ENCODE measurements around the gene CNOT9. TPM values are rescaled to one million over a fixed set of nuclear protein-coding genes. Genes with fewer than 3 reads are reported as not detected.
A peak's percentile ranks its signal among the peaks of the same experiment; 100 is the strongest.

The CNOT9 gene
- total and polyA plus RNA-seq, 10 of the 15 experiments (the other 5 are each of a cell fraction or from before 2014, with no cell fraction given) = 51.0 to 172 (median 98.2) TPM

GRCh38 chr2:218568190-218569037 lies at the start of gene CNOT9, which contains the start of gene USP37 (continued):
- TF ChIP-seq, protein P1, sequence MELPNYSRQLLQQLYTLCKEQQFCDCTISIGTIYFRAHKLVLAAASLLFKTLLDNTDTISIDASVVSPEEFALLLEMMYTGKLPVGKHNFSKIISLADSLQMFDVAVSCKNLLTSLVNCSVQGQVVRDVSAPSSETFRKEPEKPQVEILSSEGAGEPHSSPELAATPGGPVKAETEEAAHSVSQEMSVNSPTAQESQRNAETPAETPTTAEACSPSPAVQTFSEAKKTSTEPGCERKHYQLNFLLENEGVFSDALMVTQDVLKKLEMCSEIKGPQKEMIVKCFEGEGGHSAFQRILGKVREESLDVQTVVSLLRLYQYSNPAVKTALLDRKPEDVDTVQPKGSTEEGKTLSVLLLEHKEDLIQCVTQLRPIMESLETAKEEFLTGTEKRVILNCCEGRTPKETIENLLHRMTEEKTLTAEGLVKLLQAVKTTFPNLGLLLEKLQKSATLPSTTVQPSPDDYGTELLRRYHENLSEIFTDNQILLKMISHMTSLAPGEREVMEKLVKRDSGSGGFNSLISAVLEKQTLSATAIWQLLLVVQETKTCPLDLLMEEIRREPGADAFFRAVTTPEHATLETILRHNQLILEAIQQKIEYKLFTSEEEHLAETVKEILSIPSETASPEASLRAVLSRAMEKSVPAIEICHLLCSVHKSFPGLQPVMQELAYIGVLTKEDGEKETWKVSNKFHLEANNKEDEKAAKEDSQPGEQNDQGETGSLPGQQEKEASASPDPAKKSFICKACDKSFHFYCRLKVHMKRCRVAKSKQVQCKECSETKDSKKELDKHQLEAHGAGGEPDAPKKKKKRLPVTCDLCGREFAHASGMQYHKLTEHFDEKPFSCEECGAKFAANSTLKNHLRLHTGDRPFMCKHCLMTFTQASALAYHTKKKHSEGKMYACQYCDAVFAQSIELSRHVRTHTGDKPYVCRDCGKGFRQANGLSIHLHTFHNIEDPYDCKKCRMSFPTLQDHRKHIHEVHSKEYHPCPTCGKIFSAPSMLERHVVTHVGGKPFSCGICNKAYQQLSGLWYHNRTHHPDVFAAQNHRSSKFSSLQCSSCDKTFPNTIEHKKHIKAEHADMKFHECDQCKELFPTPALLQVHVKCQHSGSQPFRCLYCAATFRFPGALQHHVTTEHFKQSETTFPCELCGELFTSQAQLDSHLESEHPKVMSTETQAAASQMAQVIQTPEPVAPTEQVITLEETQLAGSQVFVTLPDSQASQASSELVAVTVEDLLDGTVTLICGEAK (IDR thresholded peaks at IDR 0.05; ENCODE audit: borderline replicate concordance) = peak; percentile 75; the same call in 1 of the 2 replicates
- TF ChIP-seq RUNX3 (IDR thresholded peaks at IDR 0.05; ENCODE audit: low read length) = peak; percentile 85
- peak; percentile 92 for TF ChIP-seq IKZF1 (conservative IDR thresholded peaks at IDR 0.05)
- TF ChIP-seq, protein P2, sequence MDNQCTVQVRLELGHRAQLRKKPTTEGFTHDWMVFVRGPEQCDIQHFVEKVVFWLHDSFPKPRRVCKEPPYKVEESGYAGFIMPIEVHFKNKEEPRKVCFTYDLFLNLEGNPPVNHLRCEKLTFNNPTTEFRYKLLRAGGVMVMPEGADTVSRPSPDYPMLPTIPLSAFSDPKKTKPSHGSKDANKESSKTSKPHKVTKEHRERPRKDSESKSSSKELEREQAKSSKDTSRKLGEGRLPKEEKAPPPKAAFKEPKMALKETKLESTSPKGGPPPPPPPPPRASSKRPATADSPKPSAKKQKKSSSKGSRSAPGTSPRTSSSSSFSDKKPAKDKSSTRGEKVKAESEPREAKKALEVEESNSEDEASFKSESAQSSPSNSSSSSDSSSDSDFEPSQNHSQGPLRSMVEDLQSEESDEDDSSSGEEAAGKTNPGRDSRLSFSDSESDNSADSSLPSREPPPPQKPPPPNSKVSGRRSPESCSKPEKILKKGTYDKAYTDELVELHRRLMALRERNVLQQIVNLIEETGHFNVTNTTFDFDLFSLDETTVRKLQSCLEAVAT (IDR thresholded peaks at IDR 0.05) = no peak; the same call in none of the 2 replicates
- no peak for TF ChIP-seq CBX5 (IDR thresholded peaks at IDR 0.05; ENCODE audit: low read depth)
- TF ChIP-seq MYC (IDR thresholded peaks at IDR 0.05; ENCODE audit: insufficient read depth, insufficient read length, insufficient replicate concordance, low read length, severe bottlenecking) = no peak
- no peak for TF ChIP-seq KDM1A (IDR thresholded peaks at IDR 0.05; ENCODE audit: borderline replicate concordance)
- TF ChIP-seq, protein P3, sequence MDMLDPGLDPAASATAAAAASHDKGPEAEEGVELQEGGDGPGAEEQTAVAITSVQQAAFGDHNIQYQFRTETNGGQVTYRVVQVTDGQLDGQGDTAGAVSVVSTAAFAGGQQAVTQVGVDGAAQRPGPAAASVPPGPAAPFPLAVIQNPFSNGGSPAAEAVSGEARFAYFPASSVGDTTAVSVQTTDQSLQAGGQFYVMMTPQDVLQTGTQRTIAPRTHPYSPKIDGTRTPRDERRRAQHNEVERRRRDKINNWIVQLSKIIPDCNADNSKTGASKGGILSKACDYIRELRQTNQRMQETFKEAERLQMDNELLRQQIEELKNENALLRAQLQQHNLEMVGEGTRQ (IDR thresholded peaks at IDR 0.05; ENCODE audit: borderline replicate concordance, low read depth, low read length) = no peak
- TF ChIP-seq CHD2 (IDR thresholded peaks at IDR 0.05; ENCODE audit: borderline replicate concordance, low read depth, low read length) = peak; percentile 54
- TF ChIP-seq TAF1 (IDR thresholded peaks at IDR 0.05; ENCODE audit: borderline replicate concordance, low read depth, low read length) = peak; percentile 69
- no peak for TF ChIP-seq STAT3 (IDR thresholded peaks at IDR 0.05; ENCODE audit: low read depth, low read length)
- TF ChIP-seq ETV6 (conservative IDR thresholded peaks at IDR 0.05 in 1 of 2, IDR thresholded peaks at IDR 0.05 in 1 of 2; ENCODE audit: borderline replicate concordance in 1 of 2, low read depth in 1 of 2) = no peak
- TF ChIP-seq, protein P4, sequence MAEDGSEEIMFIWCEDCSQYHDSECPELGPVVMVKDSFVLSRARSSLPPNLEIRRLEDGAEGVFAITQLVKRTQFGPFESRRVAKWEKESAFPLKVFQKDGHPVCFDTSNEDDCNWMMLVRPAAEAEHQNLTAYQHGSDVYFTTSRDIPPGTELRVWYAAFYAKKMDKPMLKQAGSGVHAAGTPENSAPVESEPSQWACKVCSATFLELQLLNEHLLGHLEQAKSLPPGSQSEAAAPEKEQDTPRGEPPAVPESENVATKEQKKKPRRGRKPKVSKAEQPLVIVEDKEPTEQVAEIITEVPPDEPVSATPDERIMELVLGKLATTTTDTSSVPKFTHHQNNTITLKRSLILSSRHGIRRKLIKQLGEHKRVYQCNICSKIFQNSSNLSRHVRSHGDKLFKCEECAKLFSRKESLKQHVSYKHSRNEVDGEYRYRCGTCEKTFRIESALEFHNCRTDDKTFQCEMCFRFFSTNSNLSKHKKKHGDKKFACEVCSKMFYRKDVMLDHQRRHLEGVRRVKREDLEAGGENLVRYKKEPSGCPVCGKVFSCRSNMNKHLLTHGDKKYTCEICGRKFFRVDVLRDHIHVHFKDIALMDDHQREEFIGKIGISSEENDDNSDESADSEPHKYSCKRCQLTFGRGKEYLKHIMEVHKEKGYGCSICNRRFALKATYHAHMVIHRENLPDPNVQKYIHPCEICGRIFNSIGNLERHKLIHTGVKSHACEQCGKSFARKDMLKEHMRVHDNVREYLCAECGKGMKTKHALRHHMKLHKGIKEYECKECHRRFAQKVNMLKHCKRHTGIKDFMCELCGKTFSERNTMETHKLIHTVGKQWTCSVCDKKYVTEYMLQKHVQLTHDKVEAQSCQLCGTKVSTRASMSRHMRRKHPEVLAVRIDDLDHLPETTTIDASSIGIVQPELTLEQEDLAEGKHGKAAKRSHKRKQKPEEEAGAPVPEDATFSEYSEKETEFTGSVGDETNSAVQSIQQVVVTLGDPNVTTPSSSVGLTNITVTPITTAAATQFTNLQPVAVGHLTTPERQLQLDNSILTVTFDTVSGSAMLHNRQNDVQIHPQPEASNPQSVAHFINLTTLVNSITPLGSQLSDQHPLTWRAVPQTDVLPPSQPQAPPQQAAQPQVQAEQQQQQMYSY (CRISPR knock-in tag; IDR thresholded peaks at IDR 0.05) = no peak
- TF ChIP-seq, protein P5, sequence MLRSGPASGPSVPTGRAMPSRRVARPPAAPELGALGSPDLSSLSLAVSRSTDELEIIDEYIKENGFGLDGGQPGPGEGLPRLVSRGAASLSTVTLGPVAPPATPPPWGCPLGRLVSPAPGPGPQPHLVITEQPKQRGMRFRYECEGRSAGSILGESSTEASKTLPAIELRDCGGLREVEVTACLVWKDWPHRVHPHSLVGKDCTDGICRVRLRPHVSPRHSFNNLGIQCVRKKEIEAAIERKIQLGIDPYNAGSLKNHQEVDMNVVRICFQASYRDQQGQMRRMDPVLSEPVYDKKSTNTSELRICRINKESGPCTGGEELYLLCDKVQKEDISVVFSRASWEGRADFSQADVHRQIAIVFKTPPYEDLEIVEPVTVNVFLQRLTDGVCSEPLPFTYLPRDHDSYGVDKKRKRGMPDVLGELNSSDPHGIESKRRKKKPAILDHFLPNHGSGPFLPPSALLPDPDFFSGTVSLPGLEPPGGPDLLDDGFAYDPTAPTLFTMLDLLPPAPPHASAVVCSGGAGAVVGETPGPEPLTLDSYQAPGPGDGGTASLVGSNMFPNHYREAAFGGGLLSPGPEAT (IDR thresholded peaks at IDR 0.05; ENCODE audit: low read depth) = peak; percentile 59
- no peak for TF ChIP-seq ZNF384 (IDR thresholded peaks at IDR 0.05; ENCODE audit: borderline replicate concordance, low read depth, low read length)

Measured in GM12878 (cell line).